Right forelimb (tissue), 1 donor: ENCODE measurements around the gene ACOXL.

Source experiments
- DNase-seq: peaks from one replicate; pipeline ENCODE4 v3.0.0-alpha.2; 2018

ACOXL gene

GRCh38 chr2:111045771-111046444 is 313.5 kb downstream of the ACOXL start:
- DNase-seq = no peak

- DNase-seq = no peak
These were observed 314.3 kb downstream of the ACOXL start for GRCh38 chr2:111046670-111047069.

- DNase-seq = no peak
These were observed 316.7 kb downstream of the ACOXL start for GRCh38 chr2:111048856-111049768.

GRCh38 chr2:111049792-111050640 is 317.6 kb downstream of the ACOXL start:
- DNase-seq = no peak

- no peak for DNase-seq
These were observed 318.5 kb downstream of the ACOXL start for GRCh38 chr2:111050701-111051376.

GRCh38 chr2:111052621-111053020 is 320.2 kb downstream of the ACOXL start:
- DNase-seq = no peak

- no peak for DNase-seq
These were observed 320.9 kb downstream of the ACOXL start for GRCh38 chr2:111053266-111053665.

GRCh38 chr2:111053825-111054515 is 321.6 kb downstream of the ACOXL start:
- no peak for DNase-seq

GRCh38 chr2:111054791-111055691 is 322.7 kb downstream of the ACOXL start:
- DNase-seq = no peak

GRCh38 chr2:111055735-111056134 is 323.4 kb downstream of the ACOXL start:
- DNase-seq = no peak

GRCh38 chr2:111057045-111057444 is 324.7 kb downstream of the ACOXL start:
- no peak for DNase-seq

- no peak for DNase-seq
These were observed 325.3 kb downstream of the ACOXL start for GRCh38 chr2:111057721-111058120.

- DNase-seq = no peak
These were observed 325.9 kb downstream of the ACOXL start for GRCh38 chr2:111058264-111058663.

- no peak for DNase-seq
These were observed 328.8 kb downstream of the ACOXL start for GRCh38 chr2:111061191-111061590.

- DNase-seq = no peak
These were observed 330.0 kb downstream of the ACOXL start for GRCh38 chr2:111062417-111062816.

- DNase-seq = no peak
These were observed 333.8 kb downstream of the ACOXL start for GRCh38 chr2:111066062-111066593.

GRCh38 chr2:111068435-111069058 is 336.2 kb downstream of the ACOXL start:
- DNase-seq = no peak

GRCh38 chr2:111069722-111070121 is 337.3 kb downstream of the ACOXL start:
- DNase-seq = no peak

- no peak for DNase-seq
These were observed 339.3 kb downstream of the ACOXL start for GRCh38 chr2:111071600-111072171.
